Left renal pelvis (tissue), 4 donors: ENCODE data around the gene CAPN11. TPM values are rescaled to one million over a fixed set of nuclear protein-coding genes. Genes with fewer than 3 reads are reported as not detected.
"Not testable (repeated sequence)": the region's sequence is repeated elsewhere in the genome, so short reads cannot be mapped to it uniquely, and the experiment has no call there.

Experiments used
- DNase-seq, 4 donors: peaks; one replicate each; pipeline ENCODE4 v3.0.0-alpha.2; 2013; ENCODE audit warnings: low read depth in 4 of 4, low spot score in 3 of 4
- polyA plus RNA-seq, 4 donors: library from polyadenylated mRNA; unstranded; fragments of 120-200 nt; gene quantifications; one replicate each; pipeline ENCODE4 v1.2.1, GENCODE V29; 2013; ENCODE audit not compliant: insufficient read length in 4 of 4

CAPN11 gene
- polyA plus RNA-seq, 4 donors = 0.07 to 0.37 (median 0.08) TPM; not detected in 1

GRCh38 chr6:44129841-44130322, 28.7 kb upstream of the CAPN11 start:
- DNase-seq = no peak

GRCh38 chr6:44131892-44132291, 26.7 kb upstream of the CAPN11 start:
- no peak for DNase-seq

- no peak for DNase-seq
Measured at GRCh38 chr6:44132476-44132875, 26.1 kb upstream of the CAPN11 start.

- DNase-seq = no peak
Measured at GRCh38 chr6:44133003-44133931, 25.4 kb upstream of the CAPN11 start.

GRCh38 chr6:44133981-44134711, 24.5 kb upstream of the CAPN11 start:
- no peak for DNase-seq

- no peak for DNase-seq
Measured at GRCh38 chr6:44135173-44135758, 23.4 kb upstream of the CAPN11 start.

- no peak for DNase-seq
Measured at GRCh38 chr6:44135875-44136274, 22.7 kb upstream of the CAPN11 start.

- no peak for DNase-seq
Measured at GRCh38 chr6:44138717-44139350, 19.8 kb upstream of the CAPN11 start.

- no peak for DNase-seq
Measured at GRCh38 chr6:44139351-44139743, 19.3 kb upstream of the CAPN11 start.

- no peak for DNase-seq
Measured at GRCh38 chr6:44142835-44143234, 15.8 kb upstream of the CAPN11 start.

GRCh38 chr6:44143731-44144130, 14.9 kb upstream of the CAPN11 start:
- no peak for DNase-seq

GRCh38 chr6:44144536-44144935, 14.1 kb upstream of the CAPN11 start:
- DNase-seq = not testable (repeated sequence)

- no peak for DNase-seq
Measured at GRCh38 chr6:44145839-44146238, 12.8 kb upstream of the CAPN11 start.

GRCh38 chr6:44146685-44147084, 11.9 kb upstream of the CAPN11 start:
- no peak for DNase-seq

GRCh38 chr6:44147256-44147655, 11.4 kb upstream of the CAPN11 start:
- no peak for DNase-seq

- no peak for DNase-seq
Measured at GRCh38 chr6:44148306-44148705, 10.3 kb upstream of the CAPN11 start.

GRCh38 chr6:44149369-44150012, 9.1 kb upstream of the CAPN11 start:
- no peak for DNase-seq

- no peak for DNase-seq
Measured at GRCh38 chr6:44150317-44150917, 8.2 kb upstream of the CAPN11 start.

GRCh38 chr6:44151348-44152108, 7.1 kb upstream of the CAPN11 start:
- DNase-seq = no peak
